A549 (cell line): ENCODE measurements around the gene SSH3.

Experiments
- CHD2 ChIP-seq: fragments of 150-350 bp; IDR thresholded peaks from 2 replicates; pipeline ENCODE4 v1.6.1; 2014; ENCODE audit warnings: low read length; ENCODE audit not compliant: partially characterized antibody
- HEYL ChIP-seq: fragments of 250-450 bp; sonication (Bioruptor Pico); IDR thresholded peaks from 2 replicates; pipeline ENCODE4 v1.8.0; 2021; ENCODE audit warnings: mild to moderate bottlenecking, moderate library complexity
- NFE2L2 ChIP-seq: fragments of 150-350 bp; conservative IDR thresholded peaks from 2 replicates; pipeline ENCODE4 v1.6.1; 2014; ENCODE audit warnings: low read length
- POLR2A ChIP-seq: IDR thresholded peaks from 2 replicates; pipeline ENCODE4 v1.6.1; 2012; ENCODE audit warnings: mild to moderate bottlenecking, low read length
- SMC3 ChIP-seq: fragments of >200 bp; sonication (Bioruptor Twin); formaldehyde crosslinking; IDR thresholded peaks from 3 replicates; pipeline ENCODE4 v1.6.1; 2018; ENCODE audit warnings: inconsistent platforms
- TF ChIP-seq, protein P1 (sequence below): fragments of 250-450 bp; sonication (Bioruptor Pico); IDR thresholded peaks from 2 replicates; pipeline ENCODE4 v1.5.0; 2021; ENCODE audit warnings: mild to moderate bottlenecking, moderate library complexity, borderline replicate concordance
- TF ChIP-seq, protein P2 (sequence below): fragments of >200 bp; sonication (Bioruptor Twin); formaldehyde crosslinking; IDR thresholded peaks from 3 replicates; pipeline ENCODE4 v1.5.1; 2016

DNA sequence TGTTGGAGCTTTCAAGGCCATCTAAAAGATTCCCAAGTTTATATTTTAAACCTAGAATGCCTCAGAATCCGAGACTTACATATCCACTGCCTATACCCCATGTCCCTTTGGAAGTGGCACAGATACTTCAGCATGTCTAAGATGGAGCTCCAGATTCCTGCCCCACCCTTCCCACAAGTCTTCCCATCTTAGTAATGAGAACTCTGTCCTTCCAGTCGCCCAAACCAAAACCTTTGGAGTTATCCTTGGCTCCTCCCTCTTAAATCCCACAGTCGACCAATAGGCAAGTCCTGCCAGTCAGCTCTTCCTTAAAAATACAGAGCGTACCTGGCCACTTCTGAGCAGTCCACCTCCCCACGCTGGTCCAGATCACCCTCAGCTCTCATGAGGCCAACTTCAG lies 45.7 kb downstream of the SSH3 start:
- TF ChIP-seq, protein P1, sequence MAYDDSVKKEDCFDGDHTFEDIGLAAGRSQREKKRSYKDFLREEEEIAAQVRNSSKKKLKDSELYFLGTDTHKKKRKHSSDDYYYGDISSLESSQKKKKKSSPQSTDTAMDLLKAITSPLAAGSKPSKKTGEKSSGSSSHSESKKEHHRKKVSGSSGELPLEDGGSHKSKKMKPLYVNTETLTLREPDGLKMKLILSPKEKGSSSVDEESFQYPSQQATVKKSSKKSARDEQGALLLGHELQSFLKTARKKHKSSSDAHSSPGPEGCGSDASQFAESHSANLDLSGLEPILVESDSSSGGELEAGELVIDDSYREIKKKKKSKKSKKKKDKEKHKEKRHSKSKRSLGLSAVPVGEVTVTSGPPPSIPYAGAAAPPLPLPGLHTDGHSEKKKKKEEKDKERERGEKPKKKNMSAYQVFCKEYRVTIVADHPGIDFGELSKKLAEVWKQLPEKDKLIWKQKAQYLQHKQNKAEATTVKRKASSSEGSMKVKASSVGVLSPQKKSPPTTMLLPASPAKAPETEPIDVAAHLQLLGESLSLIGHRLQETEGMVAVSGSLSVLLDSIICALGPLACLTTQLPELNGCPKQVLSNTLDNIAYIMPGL (CRISPR knock-in tag): no peak
- TF ChIP-seq SMC3 (no peak), NFE2L2 (no peak), CHD2 (no peak), POLR2A (no peak), HEYL (no peak)
- TF ChIP-seq, protein P2, sequence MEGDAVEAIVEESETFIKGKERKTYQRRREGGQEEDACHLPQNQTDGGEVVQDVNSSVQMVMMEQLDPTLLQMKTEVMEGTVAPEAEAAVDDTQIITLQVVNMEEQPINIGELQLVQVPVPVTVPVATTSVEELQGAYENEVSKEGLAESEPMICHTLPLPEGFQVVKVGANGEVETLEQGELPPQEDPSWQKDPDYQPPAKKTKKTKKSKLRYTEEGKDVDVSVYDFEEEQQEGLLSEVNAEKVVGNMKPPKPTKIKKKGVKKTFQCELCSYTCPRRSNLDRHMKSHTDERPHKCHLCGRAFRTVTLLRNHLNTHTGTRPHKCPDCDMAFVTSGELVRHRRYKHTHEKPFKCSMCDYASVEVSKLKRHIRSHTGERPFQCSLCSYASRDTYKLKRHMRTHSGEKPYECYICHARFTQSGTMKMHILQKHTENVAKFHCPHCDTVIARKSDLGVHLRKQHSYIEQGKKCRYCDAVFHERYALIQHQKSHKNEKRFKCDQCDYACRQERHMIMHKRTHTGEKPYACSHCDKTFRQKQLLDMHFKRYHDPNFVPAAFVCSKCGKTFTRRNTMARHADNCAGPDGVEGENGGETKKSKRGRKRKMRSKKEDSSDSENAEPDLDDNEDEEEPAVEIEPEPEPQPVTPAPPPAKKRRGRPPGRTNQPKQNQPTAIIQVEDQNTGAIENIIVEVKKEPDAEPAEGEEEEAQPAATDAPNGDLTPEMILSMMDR: no peak
